GM23338 (cell line): ENCODE results near the gene FCRL1. TPM values are rescaled to one million over a fixed set of nuclear protein-coding genes. Genes with fewer than 3 reads are reported as not detected.

ENCODE experiments used
- ATAC-seq: fragments of 200-7000 bp; cut with Tn5 transposase; 3 replicates; pipeline ENCODE4 v1.9.1; 2020
- DNase-seq: peaks from one replicate; pipeline ENCODE4 v3.0.0-alpha.2; 2015; ENCODE audit warnings: low spot score
- H2AFZ ChIP-seq: fragments of 200-600 bp; sonication (generic); 2 replicates; pipeline ENCODE4 v1.8.0; 2016; ENCODE audit warnings: antibody characterized with exemption, mild to moderate bottlenecking, moderate library complexity
- H3F3A ChIP-seq: fragments of 200-600 bp; sonication (generic); replicated peaks from 2 replicates; pipeline ENCODE4 v1.8.0; 2017; ENCODE audit warnings: antibody characterized with exemption, mixed run types, low read depth
- H3K27ac ChIP-seq: fragments of 200-600 bp; sonication (generic); 2 replicates; pipeline ENCODE4 v1.6.1; 2016; ENCODE audit warnings: low read depth
- H3K27me3 ChIP-seq: fragments of 200-600 bp; sonication (generic); 2 replicates; pipeline ENCODE4 v1.8.0; 2016; ENCODE audit warnings: mild to moderate bottlenecking, mixed run types, moderate library complexity; ENCODE audit not compliant: insufficient read depth
- H3K36me3 ChIP-seq: fragments of 200-600 bp; sonication (generic); 2 replicates; pipeline ENCODE4 v1.8.0; 2016; ENCODE audit warnings: mild to moderate bottlenecking; ENCODE audit not compliant: insufficient read depth
- H3K4me1 ChIP-seq: fragments of 200-600 bp; sonication (generic); 2 replicates; pipeline ENCODE4 v1.8.0; 2016; ENCODE audit warnings: mild to moderate bottlenecking, moderate library complexity; ENCODE audit not compliant: insufficient read depth
- H3K4me2 ChIP-seq: fragments of 200-600 bp; sonication (generic); 2 replicates; pipeline ENCODE4 v1.7.1; 2017; ENCODE audit warnings: mixed run types
- H3K4me3 ChIP-seq: fragments of 200-600 bp; sonication (generic); 2 replicates; pipeline ENCODE4 v1.6.1; 2016; ENCODE audit warnings: mixed run types
- H3K79me2 ChIP-seq: fragments of 200-600 bp; sonication (generic); replicated peaks from 2 replicates; pipeline ENCODE4 v1.8.0; 2017; ENCODE audit warnings: mild to moderate bottlenecking; ENCODE audit not compliant: insufficient read depth
- H3K9me2 ChIP-seq: fragments of 200-600 bp; sonication (generic); 2 replicates; pipeline ENCODE4 v1.8.0; 2017; ENCODE audit not compliant: insufficient read depth
- H4K20me1 ChIP-seq: fragments of 200-600 bp; sonication (generic); replicated peaks from 2 replicates; pipeline ENCODE4 v1.8.0; 2017; ENCODE audit warnings: mild to moderate bottlenecking; ENCODE audit not compliant: insufficient read depth
- H3K27ac Mint-ChIP-seq: 2 replicates; pipeline ENCODE4 v1.8.0; 2020; ENCODE audit warnings: inconsistent platforms, mild to moderate bottlenecking, moderate library complexity, mixed read lengths
- H3K27me3 Mint-ChIP-seq: 3 replicates; pipeline ENCODE4 v1.8.0; 2022; ENCODE audit warnings: low read depth, mild to moderate bottlenecking, moderate library complexity, mixed read lengths, inconsistent platforms; ENCODE audit not compliant: insufficient read depth, poor library complexity
- H3K36me3 Mint-ChIP-seq: 3 replicates; pipeline ENCODE4 v1.8.0; 2021; ENCODE audit warnings: low read depth, mild to moderate bottlenecking, inconsistent platforms, moderate library complexity, mixed read lengths
- H3K4me1 Mint-ChIP-seq: 3 replicates; pipeline ENCODE4 v1.8.0; 2020; ENCODE audit warnings: mild to moderate bottlenecking, inconsistent platforms, mixed read lengths
- H3K4me3 Mint-ChIP-seq: 3 replicates; pipeline ENCODE4 v1.8.0; 2021; ENCODE audit warnings: moderate library complexity, mild to moderate bottlenecking, inconsistent platforms, mixed read lengths
- H3K9me3 Mint-ChIP-seq: 3 replicates; pipeline ENCODE4 v1.8.0; 2020; ENCODE audit warnings: moderate library complexity, mild to moderate bottlenecking, inconsistent platforms, mixed read lengths
- CREB1 ChIP-seq: fragments of 250-450 bp; sonication (Bioruptor Pico); IDR thresholded peaks from 2 replicates; pipeline ENCODE4 v1.5.0; 2020; ENCODE audit warnings: low read depth, mild to moderate bottlenecking, moderate library complexity
- CTCF ChIP-seq, 2 experiments: fragments of 200-600 bp in 1 of 2; sonication (generic) in 1 of 2; conservative IDR thresholded peaks; 2 replicates each; pipeline versions ENCODE4 v1.5.1 to v1.6.1; 2016 to 2017; ENCODE audit warnings: antibody characterized with exemption in 2 of 2, low read depth in 2 of 2, mild to moderate bottlenecking in 2 of 2, moderate library complexity in 1 of 2
- ETS1 ChIP-seq: IDR thresholded peaks from 2 replicates; pipeline ENCODE4 v1.6.1; 2016; ENCODE audit warnings: antibody characterized with exemption
- EZH2 ChIP-seq: fragments of 200-600 bp; sonication (generic); IDR thresholded peaks from one replicate; pipeline ENCODE4 v1.8.0; 2017; ENCODE audit warnings: antibody characterized with exemption, mild to moderate bottlenecking, low read depth; ENCODE audit not compliant: unreplicated experiment
- EZH2phosphoT487 ChIP-seq: fragments of 200-600 bp; sonication (generic); IDR thresholded peaks from one replicate; pipeline ENCODE4 v1.8.1; 2018; ENCODE audit warnings: antibody characterized with exemption; ENCODE audit not compliant: unreplicated experiment
- JUNB ChIP-seq: IDR thresholded peaks from one replicate; pipeline ENCODE4 v1.6.1; 2016; ENCODE audit warnings: antibody characterized with exemption; ENCODE audit not compliant: unreplicated experiment
- NANOG ChIP-seq: IDR thresholded peaks from 2 replicates; pipeline ENCODE4 v1.6.1; 2016; ENCODE audit warnings: antibody characterized with exemption, borderline replicate concordance
- POLR2AphosphoS5 ChIP-seq: IDR thresholded peaks from 2 replicates; pipeline ENCODE4 v1.6.1; 2016; ENCODE audit warnings: antibody characterized with exemption, low read depth
- STAT1 ChIP-seq: IDR thresholded peaks from one replicate; pipeline ENCODE4 v1.6.1; 2016; ENCODE audit warnings: antibody characterized with exemption; ENCODE audit not compliant: unreplicated experiment
- ZNF114 ChIP-seq: fragments of 250-450 bp; sonication (Bioruptor Pico); IDR thresholded peaks from 2 replicates; pipeline ENCODE4 v1.5.0; 2020; ENCODE audit warnings: mild to moderate bottlenecking, moderate library complexity
- ZNF331 ChIP-seq: fragments of 250-450 bp; sonication (Bioruptor Pico); IDR thresholded peaks from 2 replicates; pipeline ENCODE4 v1.5.0; 2020; ENCODE audit warnings: low read depth, mild to moderate bottlenecking, moderate library complexity
- ZNF462 ChIP-seq: fragments of 250-450 bp; sonication (Bioruptor Pico); IDR thresholded peaks from 2 replicates; pipeline ENCODE4 v1.5.0; 2020; ENCODE audit warnings: mild to moderate bottlenecking, moderate library complexity
- polyA plus RNA-seq: library from polyadenylated mRNA; unstranded; fragments of >200 nt; fragmentation: Nextera tagmentation; extraction: Ambion mirVana; gene quantifications from 2 replicates; pipeline ENCODE4 v1.2.1, GENCODE V29; 2016
- total RNA-seq: library from RNA; depleted of rRNA; stranded (reverse); fragments of >200 nt; shearing (Covaris generic); gene quantifications from 2 replicates; pipeline ENCODE4 v1.2.3, GENCODE V29; 2014
- TF ChIP-seq, protein P1 (sequence below): IDR thresholded peaks from one replicate; pipeline ENCODE4 v1.6.1; 2018; ENCODE audit warnings: antibody characterized with exemption; ENCODE audit not compliant: unreplicated experiment

The FCRL1 gene
- total and polyA plus RNA-seq, 2 experiments from 2014 or later = not detected

GRCh38 chr1:157819215-157819614 is 705 bp downstream of the FCRL1 start (continued):
- no peak for TF ChIP-seq NANOG

DNA sequence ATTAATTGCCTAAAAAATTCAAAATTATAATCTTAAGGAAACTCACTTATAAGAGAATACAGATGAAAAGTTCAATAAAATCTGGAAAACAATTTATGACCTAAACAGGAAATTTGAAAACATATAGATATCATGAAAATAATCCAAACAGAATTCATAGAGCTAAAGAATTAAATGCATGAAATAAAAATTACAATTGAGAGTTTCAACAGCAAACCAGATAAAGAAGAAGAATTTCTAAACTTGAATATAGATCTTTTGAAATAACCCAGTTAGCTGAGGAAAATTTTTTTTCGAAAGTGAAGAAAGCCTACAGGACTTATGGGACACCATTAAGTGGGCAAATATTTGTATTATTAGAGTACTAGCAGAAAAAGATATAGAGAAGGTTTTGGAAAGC is 6.7 kb downstream of the FCRL1 start:
- Mint-ChIP-seq H3K4me3 (no peak overlapping the region), H3K36me3 (no peaks in the 10 kb centered on the region), H3K27me3 (peaks cover 1% of the 10 kb centered on the region), H3K27ac (no peak overlapping the region), H3K4me1 (no peaks in the 10 kb centered on the region), H3K9me3 (peaks cover 6% of the 10 kb centered on the region; the same call in 2 of the 3 replicates)
- no peaks in the 10 kb centered on the region for H4K20me1 ChIP-seq
- H3K4me1 ChIP-seq = no peaks in the 10 kb centered on the region
- no peak overlapping the region for H3K4me2 ChIP-seq
- H3K9me2 ChIP-seq = no peaks in the 10 kb centered on the region; the same call in 1 of the 2 replicates
- DNase-seq (no peak), ATAC-seq (no peak)
- H3K36me3 ChIP-seq = no peaks in the 10 kb centered on the region
- H3K27me3 ChIP-seq = no peaks in the 10 kb centered on the region
- TF ChIP-seq, protein P1, sequence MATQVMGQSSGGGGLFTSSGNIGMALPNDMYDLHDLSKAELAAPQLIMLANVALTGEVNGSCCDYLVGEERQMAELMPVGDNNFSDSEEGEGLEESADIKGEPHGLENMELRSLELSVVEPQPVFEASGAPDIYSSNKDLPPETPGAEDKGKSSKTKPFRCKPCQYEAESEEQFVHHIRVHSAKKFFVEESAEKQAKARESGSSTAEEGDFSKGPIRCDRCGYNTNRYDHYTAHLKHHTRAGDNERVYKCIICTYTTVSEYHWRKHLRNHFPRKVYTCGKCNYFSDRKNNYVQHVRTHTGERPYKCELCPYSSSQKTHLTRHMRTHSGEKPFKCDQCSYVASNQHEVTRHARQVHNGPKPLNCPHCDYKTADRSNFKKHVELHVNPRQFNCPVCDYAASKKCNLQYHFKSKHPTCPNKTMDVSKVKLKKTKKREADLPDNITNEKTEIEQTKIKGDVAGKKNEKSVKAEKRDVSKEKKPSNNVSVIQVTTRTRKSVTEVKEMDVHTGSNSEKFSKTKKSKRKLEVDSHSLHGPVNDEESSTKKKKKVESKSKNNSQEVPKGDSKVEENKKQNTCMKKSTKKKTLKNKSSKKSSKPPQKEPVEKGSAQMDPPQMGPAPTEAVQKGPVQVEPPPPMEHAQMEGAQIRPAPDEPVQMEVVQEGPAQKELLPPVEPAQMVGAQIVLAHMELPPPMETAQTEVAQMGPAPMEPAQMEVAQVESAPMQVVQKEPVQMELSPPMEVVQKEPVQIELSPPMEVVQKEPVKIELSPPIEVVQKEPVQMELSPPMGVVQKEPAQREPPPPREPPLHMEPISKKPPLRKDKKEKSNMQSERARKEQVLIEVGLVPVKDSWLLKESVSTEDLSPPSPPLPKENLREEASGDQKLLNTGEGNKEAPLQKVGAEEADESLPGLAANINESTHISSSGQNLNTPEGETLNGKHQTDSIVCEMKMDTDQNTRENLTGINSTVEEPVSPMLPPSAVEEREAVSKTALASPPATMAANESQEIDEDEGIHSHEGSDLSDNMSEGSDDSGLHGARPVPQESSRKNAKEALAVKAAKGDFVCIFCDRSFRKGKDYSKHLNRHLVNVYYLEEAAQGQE = no peak
- TF ChIP-seq EZH2phosphoT487 (no peak), CREB1 (CRISPR knock-in tag) (no peak), POLR2AphosphoS5 (no peak), NANOG (no peak), STAT1 (no peak), ETS1 (no peak), ZNF331 (no peak), EZH2 (no peak), JUNB (no peak), ZNF114 (CRISPR knock-in tag) (no peak), ZNF462 (CRISPR knock-in tag) (no peak), CTCF (conservative IDR thresholded peaks at IDR 0.05; ENCODE audit: low read depth in 2 of 2) (no peak)
- H2AFZ ChIP-seq = no peak overlapping the region
- no peak overlapping the region for H3K27ac ChIP-seq
- H3K4me3 ChIP-seq = no peak overlapping the region
- no peaks in the 10 kb centered on the region for H3F3A ChIP-seq
- H3K79me2 ChIP-seq = no peaks in the 10 kb centered on the region
